Measurements from ENCODE around the gene MIA2. TPM values are rescaled to one million over a fixed set of nuclear protein-coding genes. Genes with fewer than 3 reads are reported as not detected.
"Not testable (repeated sequence)": the region's sequence is repeated elsewhere in the genome, so short reads cannot be mapped to it uniquely, and the experiment has no call there.

The MIA2 gene
- polyA plus RNA-seq, 1 experiment: 16.5 TPM

DNA sequence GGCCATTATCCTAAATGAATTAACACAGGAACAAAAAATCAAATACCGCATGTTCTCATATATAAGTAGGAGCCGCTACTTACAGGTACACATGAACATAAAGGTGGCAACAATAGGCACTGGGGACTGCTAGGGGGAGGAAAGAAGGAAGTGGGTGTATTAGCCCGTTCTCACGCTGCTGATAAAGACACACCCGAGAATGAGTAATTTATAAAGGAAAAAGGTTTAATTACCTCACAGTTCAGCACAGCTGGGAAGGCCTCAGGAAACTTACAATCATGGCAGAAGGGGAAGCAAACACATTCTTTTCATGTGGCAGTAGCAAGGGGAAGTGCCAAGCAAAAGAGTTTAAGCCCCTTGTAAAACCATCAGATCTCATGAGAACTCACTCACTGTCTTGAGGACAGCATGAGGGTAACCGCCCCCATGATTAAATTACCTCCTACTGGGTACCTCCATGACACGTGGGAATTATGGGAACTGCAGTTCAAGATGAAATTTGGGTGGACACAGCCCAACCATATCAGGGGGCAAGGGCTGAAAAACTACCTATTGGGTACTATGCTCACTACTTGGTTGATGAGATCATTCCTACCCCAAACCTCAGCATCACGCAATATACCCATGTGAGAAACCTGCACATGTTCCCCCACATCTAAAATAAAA, 16.4 kb upstream of the MIA2 start:
- CTCF ChIA-PET: no interaction called here
- no peak overlapping the region for H3K27ac ChIP-seq (ENCODE audit: low read depth, low read length)
- POLR2A ChIA-PET: no interaction called here
- no peaks in the 10 kb centered on the region for H3K9me3 ChIP-seq (ENCODE audit: control insufficient read depth, insufficient read depth, low read length)
- TF ChIP-seq, protein P1, sequence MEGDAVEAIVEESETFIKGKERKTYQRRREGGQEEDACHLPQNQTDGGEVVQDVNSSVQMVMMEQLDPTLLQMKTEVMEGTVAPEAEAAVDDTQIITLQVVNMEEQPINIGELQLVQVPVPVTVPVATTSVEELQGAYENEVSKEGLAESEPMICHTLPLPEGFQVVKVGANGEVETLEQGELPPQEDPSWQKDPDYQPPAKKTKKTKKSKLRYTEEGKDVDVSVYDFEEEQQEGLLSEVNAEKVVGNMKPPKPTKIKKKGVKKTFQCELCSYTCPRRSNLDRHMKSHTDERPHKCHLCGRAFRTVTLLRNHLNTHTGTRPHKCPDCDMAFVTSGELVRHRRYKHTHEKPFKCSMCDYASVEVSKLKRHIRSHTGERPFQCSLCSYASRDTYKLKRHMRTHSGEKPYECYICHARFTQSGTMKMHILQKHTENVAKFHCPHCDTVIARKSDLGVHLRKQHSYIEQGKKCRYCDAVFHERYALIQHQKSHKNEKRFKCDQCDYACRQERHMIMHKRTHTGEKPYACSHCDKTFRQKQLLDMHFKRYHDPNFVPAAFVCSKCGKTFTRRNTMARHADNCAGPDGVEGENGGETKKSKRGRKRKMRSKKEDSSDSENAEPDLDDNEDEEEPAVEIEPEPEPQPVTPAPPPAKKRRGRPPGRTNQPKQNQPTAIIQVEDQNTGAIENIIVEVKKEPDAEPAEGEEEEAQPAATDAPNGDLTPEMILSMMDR (IDR thresholded peaks at IDR 0.05; ENCODE audit: low read depth, low read length): no peak
- no peak for DNase-seq (ENCODE audit: low read depth, low spot score)
- H3K4me3 ChIP-seq (ENCODE audit: low read depth, low read length): no peak overlapping the region
- H3K27me3 ChIP-seq (ENCODE audit: control insufficient read depth, insufficient read depth, low read length): no peaks in the 10 kb centered on the region

DNA sequence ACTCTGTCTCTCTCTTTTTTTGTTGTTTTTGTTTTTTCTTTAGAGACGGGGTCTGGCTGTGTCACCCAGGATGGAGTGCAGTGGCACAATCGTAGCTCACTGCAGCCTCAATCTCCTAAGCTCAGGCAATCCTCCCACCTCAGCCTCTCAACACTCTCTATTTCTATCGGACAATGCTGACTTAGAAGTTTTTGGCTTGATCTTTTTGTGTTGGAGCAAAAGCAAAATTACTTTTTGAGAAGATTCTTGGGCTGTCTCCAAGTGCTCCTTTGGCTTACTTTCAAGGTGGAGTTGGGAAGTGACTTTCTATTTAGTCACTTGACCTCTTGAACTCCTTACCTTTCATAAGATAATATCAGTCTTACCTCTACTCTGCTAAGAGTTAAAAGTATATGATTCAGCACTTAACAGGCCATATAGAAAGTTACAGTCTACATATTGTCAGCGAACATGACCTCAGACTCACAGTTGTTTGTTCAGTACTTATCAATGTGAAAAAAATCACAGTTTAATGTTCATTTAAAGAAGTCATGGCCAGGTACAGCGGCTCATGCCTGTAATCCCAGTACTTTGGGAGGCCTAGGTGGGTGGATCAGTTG, 15.4 kb upstream of the MIA2 start:
- H3K9me3 ChIP-seq (ENCODE audit: control insufficient read depth, insufficient read depth, low read length): no peaks in the 10 kb centered on the region
- CTCF ChIA-PET: no interaction called here
- H3K27me3 ChIP-seq (ENCODE audit: control insufficient read depth, insufficient read depth, low read length): no peaks in the 10 kb centered on the region
- H3K27ac ChIP-seq (ENCODE audit: low read depth, low read length): no peak overlapping the region
- DNase-seq (ENCODE audit: low read depth, low spot score): no peak
- TF ChIP-seq, protein P1 (IDR thresholded peaks at IDR 0.05; ENCODE audit: low read depth, low read length): no peak
- no peak overlapping the region for H3K4me3 ChIP-seq (ENCODE audit: low read depth, low read length)
- POLR2A ChIA-PET: no interaction called here

DNA sequence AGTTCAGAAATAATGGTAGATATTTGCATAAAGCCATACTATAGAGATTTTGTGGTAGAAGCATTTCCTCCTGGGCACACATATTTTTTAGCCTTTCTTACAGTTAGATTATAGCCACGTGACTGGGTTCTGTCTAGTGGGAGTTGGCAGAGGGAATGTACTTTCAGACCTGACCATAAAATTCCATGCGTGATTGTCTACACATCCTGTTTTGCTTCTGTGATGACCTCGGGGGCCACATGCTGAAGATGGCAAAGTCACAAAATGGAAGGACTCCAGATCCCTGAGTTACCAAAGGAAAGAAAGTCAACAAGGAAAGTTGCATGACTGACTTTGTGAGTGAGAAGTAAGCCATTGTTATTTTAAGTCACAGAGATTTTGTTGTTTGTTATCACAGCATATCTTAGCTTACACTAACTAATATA, 14.6 kb upstream of the MIA2 start:
- Histone ChIP-seq H3K9me3 (ENCODE audit: control insufficient read depth, insufficient read depth, low read length) (no peaks in the 10 kb centered on the region), H3K27ac (ENCODE audit: low read depth, low read length) (no peak overlapping the region), H3K27me3 (ENCODE audit: control insufficient read depth, insufficient read depth, low read length) (no peaks in the 10 kb centered on the region), H3K4me3 (ENCODE audit: low read depth, low read length) (no peak overlapping the region)
- CTCF ChIA-PET: no interaction called here
- DNase-seq (ENCODE audit: low read depth, low spot score): no peak
- TF ChIP-seq, protein P1 (IDR thresholded peaks at IDR 0.05; ENCODE audit: low read depth, low read length): no peak
- POLR2A ChIA-PET: no interaction called here

DNA sequence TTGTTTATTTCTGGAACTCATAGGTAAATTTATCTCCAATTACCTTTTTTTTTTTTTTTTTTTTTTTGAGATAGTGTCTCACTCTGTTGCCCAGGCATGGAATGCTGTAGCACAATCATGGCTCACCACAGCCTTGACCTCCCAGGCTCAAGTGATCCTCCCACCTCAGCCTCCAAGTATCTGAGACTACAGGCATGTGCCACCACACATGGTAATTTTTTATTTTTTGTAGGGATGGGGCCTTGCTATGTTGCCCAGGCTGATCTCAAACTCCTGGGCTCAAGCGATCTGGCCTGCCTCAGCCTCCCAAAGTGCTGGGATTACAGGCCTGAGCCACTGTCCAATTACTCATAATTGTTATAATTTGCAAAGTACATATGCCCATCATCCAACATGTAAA, 13.2 kb upstream of the MIA2 start:
- CTCF ChIA-PET; H3K9me3 ChIP-seq (ENCODE audit: control insufficient read depth, insufficient read depth, low read length); H3K27me3 ChIP-seq (ENCODE audit: control insufficient read depth, insufficient read depth, low read length); H3K27ac ChIP-seq (ENCODE audit: low read depth, low read length); H3K4me3 ChIP-seq (ENCODE audit: low read depth, low read length); POLR2A ChIA-PET; DNase-seq (ENCODE audit: low read depth, low spot score): not testable (repeated sequence)

DNA sequence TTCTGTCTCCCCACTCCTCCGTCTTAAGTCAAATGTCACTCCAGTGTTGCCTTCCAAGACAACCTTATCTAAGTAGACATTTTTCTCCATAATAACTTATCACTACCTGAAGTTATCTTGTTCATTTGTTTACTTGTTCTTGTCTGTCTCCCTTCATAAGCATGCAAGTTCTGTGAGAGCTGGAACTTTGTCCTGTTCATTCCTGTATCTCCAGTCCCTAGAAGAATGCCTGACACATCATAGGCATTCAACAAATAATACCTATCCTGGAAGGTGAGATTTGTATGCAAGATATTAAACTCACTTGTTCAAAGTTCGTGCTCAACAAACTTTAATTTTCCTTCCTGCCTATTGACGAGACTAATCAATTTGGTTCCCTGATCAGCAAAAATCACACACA, 5.7 kb upstream of the MIA2 start:
- Histone ChIP-seq H3K27me3 (ENCODE audit: control insufficient read depth, insufficient read depth, low read length) (no peaks in the 10 kb centered on the region), H3K4me3 (ENCODE audit: low read depth, low read length) (no peak overlapping the region), H3K9me3 (ENCODE audit: control insufficient read depth, insufficient read depth, low read length) (no peaks in the 10 kb centered on the region), H3K27ac (ENCODE audit: low read depth, low read length) (no peak overlapping the region)
- no peak for DNase-seq (ENCODE audit: low read depth, low spot score)
- POLR2A ChIA-PET: no interaction called here
- TF ChIP-seq, protein P1 (IDR thresholded peaks at IDR 0.05; ENCODE audit: low read depth, low read length): no peak
- CTCF ChIA-PET: no interaction called here
